HEK293 (cell line): ENCODE measurements around the gene PTMA.

Experiments used
- CTCF ChIA-PET: fragments of 350-600 bp; formaldehyde crosslinking; extraction: SDS; loops from one replicate; lab custom pipeline; 2021; ENCODE audit warnings: antibody characterized with exemption; lab: Yijun Ruan, JAX
- POLR2A ChIA-PET: fragments of 300-600 bp; formaldehyde crosslinking; extraction: SDS; loops from one replicate; lab custom pipeline; 2020; ENCODE audit warnings: antibody characterized with exemption, inconsistent platforms; lab: Yijun Ruan, JAX
- H3K27ac ChIP-seq: fragments of 200-500 bp; sonication (Bioruptor generic); 2 replicates; pipeline ENCODE4 v1.5.1; 2014; ENCODE audit warnings: low read depth, low read length, control low read depth, inconsistent platforms; ENCODE audit errors: extremely low read depth
- H3K36me3 ChIP-seq, 2 experiments: fragments of 200-500 bp in 1 of 2; sonication (Bioruptor generic) in 1 of 2; 1 replicate in 1 of 2; 2 replicates in 1 of 2; pipeline ENCODE4 v1.5.1; 2014 to 2017; ENCODE audit warnings: inconsistent platforms in 2 of 2, low read length in 2 of 2; ENCODE audit not compliant: control insufficient read depth in 2 of 2, insufficient read depth in 1 of 2
- H3K4me1 ChIP-seq: fragments of 200-500 bp; sonication (Bioruptor generic); 2 replicates; pipeline ENCODE4 v1.5.1; 2014; ENCODE audit warnings: mild to moderate bottlenecking, low read length, inconsistent platforms; ENCODE audit not compliant: control insufficient read depth, insufficient read depth
- H3K4me3 ChIP-seq: 2 replicates; pipeline ENCODE4 v1.5.1; 2011; ENCODE audit warnings: low read depth, mild to moderate bottlenecking, control low read depth, low read length, moderate library complexity
- H3K9me3 ChIP-seq: fragments of 200-500 bp; sonication (Bioruptor generic); 2 replicates; pipeline ENCODE4 v1.5.1; 2014; ENCODE audit warnings: low read depth, low read length, inconsistent platforms; ENCODE audit not compliant: control insufficient read depth, insufficient read depth
- CTCF ChIP-seq: fragments of 450-650 bp; formaldehyde crosslinking; IDR thresholded peaks from 2 replicates; pipeline ENCODE4 v1.5.1; 2016; ENCODE audit warnings: missing biosample characterization, missing genetic modification characterization
- GLIS1 ChIP-seq: fragments of 450-650 bp; formaldehyde crosslinking; IDR thresholded peaks from 2 replicates; pipeline ENCODE4 v1.5.1; 2016; ENCODE audit warnings: missing biosample characterization, missing genetic modification characterization
- PBX3 ChIP-seq: sonication (generic); formaldehyde crosslinking; IDR thresholded peaks from 2 replicates; pipeline ENCODE4 v1.8.1; 2022; ENCODE audit warnings: mild to moderate bottlenecking, moderate library complexity, missing genetic modification reagents
- SP3 ChIP-seq: fragments of 450-650 bp; formaldehyde crosslinking; IDR thresholded peaks from 2 replicates; pipeline ENCODE4 v1.5.1; 2016; ENCODE audit warnings: missing biosample characterization, missing genetic modification characterization
- ZBTB8A ChIP-seq: fragments of 450-650 bp; formaldehyde crosslinking; IDR thresholded peaks from 2 replicates; pipeline ENCODE4 v1.5.1; 2016; ENCODE audit warnings: missing biosample characterization, missing genetic modification characterization
- ZNF211 ChIP-seq: fragments of 450-650 bp; formaldehyde crosslinking; IDR thresholded peaks from 2 replicates; pipeline ENCODE4 v1.5.1; 2016; ENCODE audit warnings: low read depth, missing biosample characterization, missing genetic modification characterization
- ZNF26 ChIP-seq: fragments of 450-650 bp; formaldehyde crosslinking; IDR thresholded peaks from 2 replicates; pipeline ENCODE4 v1.5.1; 2016; ENCODE audit warnings: missing biosample characterization, missing genetic modification characterization
- ZNF302 ChIP-seq: fragments of 450-650 bp; formaldehyde crosslinking; IDR thresholded peaks from 2 replicates; pipeline ENCODE4 v1.5.1; 2016; ENCODE audit warnings: missing biosample characterization, missing genetic modification characterization, low read depth
- ZNF311 ChIP-seq: fragments of 450-650 bp; formaldehyde crosslinking; IDR thresholded peaks from 2 replicates; pipeline ENCODE4 v1.5.1; 2017; ENCODE audit warnings: missing biosample characterization, missing genetic modification characterization, borderline replicate concordance
- ZNF398 ChIP-seq: fragments of 450-650 bp; formaldehyde crosslinking; IDR thresholded peaks from 2 replicates; pipeline ENCODE4 v1.5.1; 2017; ENCODE audit warnings: missing biosample characterization, missing genetic modification characterization
- ZNF423 ChIP-seq: fragments of 450-650 bp; formaldehyde crosslinking; IDR thresholded peaks from 2 replicates; pipeline ENCODE4 v1.5.1; 2016; ENCODE audit warnings: missing biosample characterization, missing genetic modification characterization
- ZNF501 ChIP-seq: fragments of 450-650 bp; formaldehyde crosslinking; IDR thresholded peaks from 2 replicates; pipeline ENCODE4 v1.5.1; 2016; ENCODE audit warnings: missing biosample characterization, missing genetic modification characterization
- ZNF521 ChIP-seq: fragments of 450-650 bp; formaldehyde crosslinking; IDR thresholded peaks from 2 replicates; pipeline ENCODE4 v1.5.1; 2017; ENCODE audit warnings: missing biosample characterization, mild to moderate bottlenecking, missing genetic modification characterization
- ZNF548 ChIP-seq: fragments of 450-650 bp; formaldehyde crosslinking; IDR thresholded peaks from 2 replicates; pipeline ENCODE4 v1.5.1; 2016; ENCODE audit warnings: missing biosample characterization, missing genetic modification characterization
- ZNF585B ChIP-seq: fragments of 450-650 bp; formaldehyde crosslinking; IDR thresholded peaks from 2 replicates; pipeline ENCODE4 v1.5.1; 2016; ENCODE audit warnings: missing biosample characterization, missing genetic modification characterization

The PTMA gene

GRCh38 chr2:231684314-231685223 lies 23.8 kb upstream of the PTMA start (continued):
- TF ChIP-seq ZNF423 (tag by site-specific recombination) (no peak), ZNF311 (no peak), ZNF501 (tag by site-specific recombination) (no peak), ZNF548 (tag by site-specific recombination) (no peak)

- no peaks in the 10 kb centered on the region for H3K9me3 ChIP-seq
Measured at GRCh38 chr2:231685349-231686191, 22.8 kb upstream of the PTMA start.

GRCh38 chr2:231686192-231687100 lies 21.9 kb upstream of the PTMA start:
- ChIA-PET POLR2A (interaction anchor here (1.0 to 1.2 kb wide), 3 partner anchors 9 to 28 kb away, joined by 3 to 8 read pairs (median 4); partner anchors contain the start of gene PTMA), CTCF (interaction anchor here (0.6 to 11.4 kb wide), 10 partner anchors 9 to 122 kb away, joined by 3 to 85 read pairs (median 4); no protein-coding TSS in a partner anchor)
- Histone ChIP-seq H3K4me1 (peaks cover 3% of the 10 kb centered on the region), H3K9me3 (no peaks in the 10 kb centered on the region), H3K27ac (no peak overlapping the region), H3K4me3 (no peak overlapping the region), H3K36me3 (no peaks in the 10 kb centered on the region)
- TF ChIP-seq GLIS1 (tag by site-specific recombination) (peak; percentile 38; the same call in 1 of the 2 replicates), ZNF211 (tag by site-specific recombination) (no peak), SP3 (tag by site-specific recombination) (no peak), PBX3 (CRISPR knock-in tag) (no peak), ZNF398 (tag by site-specific recombination) (no peak), ZNF585B (tag by site-specific recombination) (no peak), ZNF521 (no peak)

More at GRCh38 chr2:231685349-231686191, 22.8 kb upstream of the PTMA start:
- ChIA-PET CTCF (interaction anchor here (0.5 to 11.4 kb wide), 9 partner anchors 9 to 91 kb away, joined by 3 to 85 read pairs (median 14); no protein-coding TSS in a partner anchor), POLR2A (interaction anchor here (1.1 to 5.5 kb wide), 2 partner anchors 23 to 28 kb away, joined by 3 to 41 read pairs; partner anchors contain the start of gene PTMA)
- Histone ChIP-seq H3K27ac (no peak overlapping the region), H3K4me1 (peaks cover 5% of the 10 kb centered on the region), H3K36me3 (no peaks in the 10 kb centered on the region), H3K4me3 (no peak overlapping the region)
- TF ChIP-seq ZNF302 (tag by site-specific recombination) (no peak), CTCF (tag by site-specific recombination) (peak; percentile 54), ZNF26 (tag by site-specific recombination) (no peak), ZBTB8A (tag by site-specific recombination) (peak; percentile 32; the same call in 1 of the 2 replicates)
